ENCODE results near the gene GPR162.

GPR162 gene

GRCh38 chr12:6821591-6822425 is at the start of gene GPR162:
GPR162 (plus strand) TSS chr12:6821821; CDS start chr12:6823899, 2,078 bp downstream.
- DNase-seq = peak in 1 of 2 donors; percentile 21

GRCh38 chr12:6772331-6772695 is 49.3 kb upstream of the GPR162 start, which contains the start of gene LAG3:
LAG3 (plus strand) TSS chr12:6772520; CDS start chr12:6772853, 333 bp downstream.
- DNase-seq = peak; percentile 62 to 78

GRCh38 chr12:6772726-6773589 is 48.7 kb upstream of the GPR162 start:
- no peak for DNase-seq

DNA sequence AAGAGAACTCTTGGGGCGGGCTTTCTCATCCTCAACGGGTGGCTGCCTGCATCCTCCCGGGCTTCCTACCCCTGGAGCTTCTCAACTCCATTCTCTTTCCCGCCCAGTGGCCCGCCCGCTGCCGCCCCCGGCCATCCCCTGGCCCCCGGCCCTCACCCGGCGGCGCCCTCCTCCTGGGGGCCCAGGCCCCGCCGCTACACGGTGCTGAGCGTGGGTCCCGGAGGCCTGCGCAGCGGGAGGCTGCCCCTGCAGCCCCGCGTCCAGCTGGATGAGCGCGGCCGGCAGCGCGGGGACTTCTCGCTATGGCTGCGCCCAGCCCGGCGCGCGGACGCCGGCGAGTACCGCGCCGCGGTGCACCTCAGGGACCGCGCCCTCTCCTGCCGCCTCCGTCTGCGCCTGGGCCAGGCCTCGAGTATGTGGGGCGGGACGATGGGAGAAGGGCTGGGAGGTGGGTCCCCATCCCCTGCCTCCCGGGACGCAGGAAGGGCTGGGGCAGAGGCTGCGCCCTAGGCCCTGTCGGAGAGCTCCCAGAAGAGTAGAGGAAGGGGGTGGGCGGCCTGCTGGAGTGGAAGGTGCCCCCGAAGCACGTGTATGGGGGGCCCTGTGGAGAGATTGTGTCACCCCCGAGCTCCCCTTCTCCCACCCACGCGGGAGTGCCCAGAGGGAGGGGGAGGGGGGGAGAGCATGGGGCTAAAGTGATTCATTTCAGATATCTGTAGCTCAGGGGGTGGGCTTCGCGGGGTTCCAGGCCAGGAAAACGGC is 47.9 kb upstream of the GPR162 start:
- peak in 1 of 2 donors; percentile 65 for DNase-seq

DNA sequence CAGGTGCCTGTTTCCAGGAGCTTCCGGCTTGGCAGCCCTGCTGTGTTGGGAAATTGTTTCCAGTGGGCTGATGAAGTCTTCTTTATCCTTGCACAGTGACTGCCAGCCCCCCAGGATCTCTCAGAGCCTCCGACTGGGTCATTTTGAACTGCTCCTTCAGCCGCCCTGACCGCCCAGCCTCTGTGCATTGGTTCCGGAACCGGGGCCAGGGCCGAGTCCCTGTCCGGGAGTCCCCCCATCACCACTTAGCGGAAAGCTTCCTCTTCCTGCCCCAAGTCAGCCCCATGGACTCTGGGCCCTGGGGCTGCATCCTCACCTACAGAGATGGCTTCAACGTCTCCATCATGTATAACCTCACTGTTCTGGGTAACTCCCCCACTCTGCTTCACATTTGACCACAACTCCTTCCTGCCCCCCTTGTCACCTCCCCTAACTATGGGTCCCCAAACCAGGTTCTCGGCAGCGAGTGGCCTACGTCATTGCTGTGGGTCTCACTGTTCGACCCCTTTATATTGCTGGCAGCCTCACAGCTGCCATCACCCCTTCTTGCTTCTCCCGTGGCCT is 47.0 kb upstream of the GPR162 start:
- DNase-seq = no peak

DNA sequence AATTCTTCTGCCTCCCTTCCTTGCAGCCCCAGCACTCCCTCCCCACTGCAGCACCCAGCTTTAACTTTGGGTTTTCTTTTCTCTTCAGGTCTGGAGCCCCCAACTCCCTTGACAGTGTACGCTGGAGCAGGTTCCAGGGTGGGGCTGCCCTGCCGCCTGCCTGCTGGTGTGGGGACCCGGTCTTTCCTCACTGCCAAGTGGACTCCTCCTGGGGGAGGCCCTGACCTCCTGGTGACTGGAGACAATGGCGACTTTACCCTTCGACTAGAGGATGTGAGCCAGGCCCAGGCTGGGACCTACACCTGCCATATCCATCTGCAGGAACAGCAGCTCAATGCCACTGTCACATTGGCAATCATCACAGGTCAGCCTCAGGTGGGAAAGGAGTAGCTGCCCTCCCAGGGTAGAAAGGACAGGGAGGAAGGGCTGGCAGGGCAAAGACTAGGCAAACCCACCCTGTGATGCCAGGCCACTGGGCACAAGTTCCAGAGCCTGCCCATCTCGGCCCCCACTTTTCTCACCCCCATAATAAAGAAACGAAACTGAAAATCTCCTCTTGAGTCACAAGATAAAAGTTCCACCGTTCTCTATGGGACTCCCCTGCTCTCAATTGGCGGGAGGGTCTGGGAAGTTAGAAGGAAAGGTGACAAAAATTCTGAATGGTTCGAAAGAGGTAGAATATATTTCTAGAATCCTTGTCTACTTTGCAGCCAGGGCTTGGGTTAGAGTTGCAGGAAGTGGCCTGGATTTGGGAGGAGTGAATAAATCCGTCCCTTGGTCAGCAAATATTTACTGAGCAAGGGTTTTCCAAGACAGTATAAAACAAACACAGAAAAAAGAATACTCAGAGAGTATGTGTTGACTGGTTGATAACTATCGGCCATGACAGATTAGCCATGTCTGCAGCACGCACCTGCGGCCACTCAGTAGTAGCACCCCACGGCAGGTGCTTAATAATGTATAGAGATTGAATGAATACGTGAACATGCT is 46.1 kb upstream of the GPR162 start:
- no peak for DNase-seq

GRCh38 chr12:6777386-6777785 is 44.2 kb upstream of the GPR162 start:
- no peak for DNase-seq

- no peak for DNase-seq
Observed at GRCh38 chr12:6778217-6778573, 43.4 kb upstream of the GPR162 start.

DNA sequence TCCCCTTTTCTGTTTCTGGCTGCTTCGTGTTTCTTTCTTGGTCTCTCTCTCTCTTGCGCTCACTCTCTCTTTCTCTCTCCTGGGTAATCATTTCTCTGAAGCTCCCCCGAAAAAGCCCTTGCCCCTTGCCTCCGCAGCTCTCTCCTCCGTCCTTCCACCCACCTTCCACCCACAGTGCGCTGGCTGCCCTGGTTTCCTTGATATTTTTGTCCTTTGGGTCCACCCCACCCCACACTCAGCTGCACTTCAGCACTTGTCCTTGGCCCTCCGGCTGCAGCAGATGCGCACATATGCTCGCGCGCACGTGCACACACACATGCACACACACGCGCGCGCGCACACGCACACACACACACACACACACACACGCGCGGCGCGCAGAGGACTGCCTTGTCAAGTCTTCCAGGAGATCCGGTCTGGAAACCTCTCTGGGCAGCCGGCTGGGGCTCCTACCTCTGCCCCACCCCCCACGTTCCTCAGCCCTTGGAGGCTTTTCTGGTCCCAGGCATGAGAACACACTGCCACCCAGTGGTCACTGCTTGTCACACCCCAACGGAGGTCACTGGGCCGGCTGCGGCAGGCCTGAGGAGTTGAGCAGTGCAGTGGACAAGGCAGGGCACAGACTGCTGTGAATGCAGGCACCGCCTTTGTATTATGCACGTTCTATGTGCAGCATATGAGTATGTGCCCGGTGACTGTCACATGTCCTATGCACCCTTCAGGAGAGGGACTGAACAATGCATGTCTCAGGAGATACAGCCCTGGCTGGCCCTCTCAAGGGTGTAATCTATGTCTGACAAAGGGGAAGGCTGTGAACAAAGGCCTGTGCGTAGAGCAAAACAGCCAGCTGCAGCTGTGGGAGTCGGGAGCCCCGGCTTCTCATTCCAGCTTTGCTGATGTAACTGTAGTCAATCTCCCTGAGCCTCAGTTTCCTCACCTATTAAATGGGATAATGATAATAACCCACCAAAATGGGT is 42.8 kb upstream of the GPR162 start:
- peak; percentile 92 to 93 for DNase-seq

DNA sequence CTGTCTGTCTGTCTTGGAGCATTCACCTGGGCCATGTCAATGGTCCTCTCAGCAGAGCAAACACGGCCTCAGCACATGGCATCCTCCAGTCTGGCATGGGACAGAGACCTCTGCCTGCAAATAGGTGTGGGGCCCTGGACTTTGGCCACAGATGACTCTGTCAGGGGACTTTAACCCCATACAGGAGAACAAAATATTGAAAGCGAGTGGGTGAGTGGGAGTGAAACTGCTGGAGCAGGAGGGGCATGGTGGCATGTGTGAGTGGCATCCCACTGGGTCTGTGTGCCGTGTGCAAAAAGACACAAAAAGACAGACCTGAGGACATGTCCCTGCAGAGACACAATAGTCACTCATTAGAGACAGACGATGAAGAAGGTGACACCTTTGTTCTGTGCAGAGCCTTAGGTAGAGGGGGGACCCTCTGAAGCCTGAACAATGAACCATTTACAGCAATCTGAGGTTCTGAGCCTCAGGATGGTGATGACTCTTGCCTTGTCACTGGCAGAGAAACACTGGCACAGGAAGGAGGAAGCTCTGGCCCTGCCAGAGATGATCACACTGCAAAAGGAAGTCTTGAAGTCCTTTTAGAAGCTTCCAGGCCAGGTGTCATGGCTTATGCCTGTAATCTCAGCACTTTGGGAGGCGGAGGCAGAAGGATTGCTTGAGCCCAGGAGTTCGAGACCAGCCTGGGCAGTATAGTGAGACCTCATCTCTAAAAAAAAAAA is 41.8 kb upstream of the GPR162 start:
- DNase-seq = no peak

DNA sequence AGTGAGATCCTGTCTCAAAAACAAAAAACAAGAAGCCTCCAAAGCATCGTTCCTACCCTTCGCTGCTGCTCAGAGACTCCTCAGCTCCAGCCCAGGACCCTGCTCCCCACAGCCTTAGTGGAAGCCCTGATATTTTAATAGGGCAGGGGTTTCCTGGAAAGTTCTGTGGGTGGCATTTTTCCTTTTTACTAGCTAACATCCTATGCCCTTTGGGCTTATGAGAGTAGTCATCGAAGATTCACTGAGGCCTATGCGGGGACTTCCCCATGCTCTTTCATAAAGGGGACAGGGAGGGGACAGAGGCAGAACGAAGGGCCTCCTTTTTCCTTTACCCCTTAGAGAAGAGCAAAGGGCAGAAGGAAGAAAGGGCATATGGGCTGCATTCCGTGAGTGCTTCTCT is 41.0 kb upstream of the GPR162 start:
- peak in 1 of 2 donors; percentile 39 for DNase-seq

DNA sequence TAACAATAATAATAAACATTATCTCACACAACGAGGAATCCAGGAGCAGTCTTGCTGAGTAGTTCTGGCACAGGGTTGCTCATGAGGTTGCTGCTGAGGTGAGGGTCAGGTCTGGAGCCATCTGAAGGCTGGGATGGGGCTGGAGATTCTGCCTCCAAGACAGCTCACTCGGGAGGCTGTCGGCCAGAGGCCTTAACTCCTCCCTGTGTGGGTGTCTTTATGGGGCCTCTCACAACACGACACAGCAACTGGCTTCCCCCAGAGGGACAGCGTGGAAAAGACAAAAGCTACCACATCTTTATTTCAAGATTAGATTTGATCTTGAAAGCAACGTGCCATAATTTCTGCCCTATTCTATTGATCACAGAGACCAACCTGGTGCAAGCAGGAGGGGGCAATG is 39.5 kb upstream of the GPR162 start:
- no peak for DNase-seq

DNA sequence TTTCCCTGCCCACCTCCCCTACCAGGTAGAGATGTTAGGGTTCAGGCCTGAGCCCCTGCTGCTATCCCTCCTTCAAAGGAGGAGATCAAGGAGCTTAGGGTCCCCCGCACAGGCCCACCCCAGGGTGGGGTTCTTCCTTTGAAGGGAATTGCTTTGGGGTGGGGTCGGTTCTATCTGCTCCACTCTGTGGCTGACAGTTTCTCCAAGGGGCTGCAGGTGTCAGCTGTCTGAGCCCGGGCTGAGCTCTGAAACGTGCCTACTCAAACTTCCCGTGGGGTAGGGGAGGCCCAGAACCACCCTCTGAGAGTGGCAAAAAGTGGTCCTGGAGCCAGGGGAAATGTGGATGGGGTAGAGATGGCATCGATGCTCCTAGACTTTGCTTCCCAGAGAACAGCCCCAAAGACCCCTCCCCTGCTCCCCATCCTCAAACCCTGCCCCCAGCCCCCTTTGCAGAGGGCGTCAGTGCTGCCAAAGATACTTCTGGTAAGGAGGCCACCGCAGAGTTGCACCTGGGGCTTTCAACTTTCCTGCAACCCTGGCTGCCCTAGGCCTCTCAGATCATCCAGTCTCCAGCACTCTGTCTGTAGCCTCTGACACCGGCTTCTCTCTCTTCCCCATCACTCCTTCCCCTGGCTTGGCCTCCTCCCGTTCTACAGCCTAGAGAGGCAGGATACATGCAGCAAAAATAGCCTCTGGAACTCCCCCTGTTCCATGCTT is 38.6 kb upstream of the GPR162 start:
- no peak for DNase-seq

- DNase-seq = no peak
Observed at GRCh38 chr12:6783828-6784227, 37.8 kb upstream of the GPR162 start.

DNA sequence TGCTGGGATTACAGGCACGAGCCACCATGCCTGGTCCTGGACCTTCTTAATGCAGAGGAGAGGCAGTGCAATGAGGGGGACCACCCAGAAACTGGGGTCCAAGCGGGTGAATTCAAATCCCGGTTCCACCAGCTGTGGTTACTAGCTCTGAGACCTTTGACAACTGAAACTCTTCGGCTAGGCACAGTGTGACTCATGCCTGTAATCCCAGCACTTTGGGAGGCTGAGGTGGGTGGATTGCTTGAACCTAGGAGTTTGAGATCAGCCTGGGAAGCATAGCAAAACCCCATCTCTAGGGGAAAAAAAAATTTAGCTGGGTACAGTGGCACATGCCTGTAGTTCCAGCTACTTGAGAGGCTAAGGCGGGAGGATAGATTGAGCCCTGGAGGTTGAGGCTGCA is 37.3 kb upstream of the GPR162 start:
- no peak for DNase-seq

GRCh38 chr12:6784761-6785160 is 36.9 kb upstream of the GPR162 start:
- DNase-seq = no peak

DNA sequence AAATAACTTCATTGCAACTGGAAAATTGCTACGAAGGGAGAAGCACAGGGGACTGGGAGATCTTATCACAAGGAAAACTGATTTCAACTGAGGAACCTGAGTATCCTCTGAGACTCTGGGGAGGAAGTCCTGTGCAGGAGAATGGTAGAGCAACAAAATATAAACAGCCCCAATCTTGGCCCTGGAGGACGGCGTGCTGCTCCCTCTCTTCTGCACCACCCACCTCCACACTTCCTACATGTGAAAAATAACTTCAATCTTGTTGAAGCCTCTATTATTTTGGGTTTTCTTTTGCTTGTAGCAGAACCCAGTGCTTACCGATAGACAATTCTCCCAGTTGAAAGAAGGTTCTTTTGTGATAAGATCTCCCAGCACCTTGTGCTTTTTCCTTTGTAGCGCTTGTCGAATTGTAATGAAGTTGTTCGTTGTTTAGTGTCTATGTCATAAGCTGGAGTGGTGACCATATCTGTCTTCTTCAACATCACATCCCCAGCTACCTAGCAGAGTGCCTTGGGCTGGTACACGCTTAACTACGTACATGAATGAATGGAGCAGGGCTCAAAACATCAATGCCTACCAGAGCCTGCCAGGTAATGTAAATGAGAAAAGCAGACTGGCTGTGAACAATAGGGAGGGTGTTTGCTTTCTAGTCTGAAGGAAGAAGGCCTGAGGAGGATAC is 35.1 kb upstream of the GPR162 start:
- no peak for DNase-seq

GRCh38 chr12:6787309-6787708 is 34.3 kb upstream of the GPR162 start:
- DNase-seq = no peak

Data from stimulated activated CD4-positive, alpha-beta T cell treated with anti-CD3 and anti-CD28 coated beads, Interleukin-2, amount 100 ng/mL, for 24 hours (primary cell).